ENCODE results near the gene FN1.

FN1 gene

DNA sequence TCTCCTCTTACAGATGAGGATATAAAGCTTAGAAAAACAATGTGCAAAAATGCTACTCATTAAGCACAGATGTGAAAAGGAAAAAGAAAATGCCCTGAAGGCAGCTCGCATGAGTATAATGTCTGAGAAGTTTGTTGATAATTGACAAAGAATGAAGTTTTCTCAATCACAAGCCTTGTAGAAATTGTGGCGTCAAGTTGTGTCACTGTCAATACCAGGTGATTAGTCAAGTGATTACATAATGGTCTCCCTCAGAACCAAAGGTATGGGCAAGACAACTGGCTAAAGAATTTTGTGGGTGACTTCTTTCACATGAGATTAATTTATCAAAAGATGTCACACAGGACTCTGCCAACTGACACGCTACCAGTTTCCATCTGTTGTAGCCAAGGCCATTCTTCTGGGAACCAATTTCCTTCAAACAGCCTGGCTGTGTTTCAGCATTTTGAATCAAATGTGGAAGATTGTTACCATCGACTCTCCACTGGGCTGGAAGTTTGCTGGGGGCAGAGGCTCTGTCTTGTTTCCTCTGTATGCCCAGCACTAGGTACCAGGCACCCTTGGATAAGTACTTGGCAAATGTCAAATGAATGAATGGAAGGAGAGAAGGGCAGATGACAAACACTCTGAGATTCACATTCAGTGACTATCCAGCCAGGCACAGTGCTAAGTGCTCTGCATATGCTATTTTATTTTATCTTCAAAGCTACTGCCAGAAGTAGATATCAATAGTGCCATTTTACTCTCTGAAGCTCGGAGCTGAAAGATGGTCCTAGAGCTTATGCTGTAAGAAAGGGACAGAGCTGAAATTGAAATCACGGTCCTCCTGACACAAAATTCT, 5.9 kb upstream of the FN1 start:
- DNase-seq (ENCODE audit: low spot score) = no peak

DNA sequence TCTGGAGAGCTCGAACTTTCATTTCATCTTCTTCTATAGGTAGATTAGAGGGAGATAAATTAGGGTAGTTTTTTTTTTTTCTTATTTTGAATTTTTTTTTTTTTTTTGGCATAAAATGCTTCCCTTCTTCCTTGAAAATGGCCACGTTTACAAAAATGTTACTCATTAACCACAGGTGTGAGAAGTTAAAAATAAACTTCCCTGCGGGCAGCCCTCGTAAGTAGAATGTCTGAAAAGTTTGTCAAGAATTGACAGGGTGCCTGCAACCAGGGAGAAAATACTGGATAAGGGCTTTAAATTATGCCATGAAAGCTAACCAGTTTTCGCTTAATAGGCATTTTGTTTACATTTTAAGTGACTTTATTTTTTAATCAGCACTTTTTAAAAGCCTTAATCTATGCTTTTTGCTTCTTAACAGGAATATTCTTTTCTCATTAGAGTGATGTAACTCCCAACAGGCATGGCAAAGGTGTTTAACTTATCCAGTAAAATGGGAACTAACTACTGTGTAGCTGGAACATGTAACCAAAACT, 4.2 kb upstream of the FN1 start:
- DNase-seq (ENCODE audit: low spot score) = no peak

DNA sequence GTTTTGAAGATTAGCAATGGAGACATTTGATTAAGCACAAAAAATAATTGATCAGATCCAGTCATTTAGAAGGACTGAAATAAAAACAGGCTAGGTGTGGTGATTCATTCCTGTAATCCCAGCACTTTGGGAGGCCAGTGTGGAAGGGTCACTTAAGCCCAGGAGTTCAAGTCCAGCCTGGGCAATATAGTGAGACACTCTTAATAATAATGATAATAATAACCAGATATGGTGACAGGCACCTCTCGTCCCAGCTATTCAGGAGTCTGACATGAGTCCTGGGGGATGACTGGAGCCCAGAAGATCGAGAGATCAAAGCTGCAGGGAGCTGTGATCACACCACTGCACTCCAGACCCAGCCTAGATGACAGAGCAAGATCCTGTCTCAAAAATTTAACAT, 3.5 kb upstream of the FN1 start:
- no peak for DNase-seq (ENCODE audit: low spot score)

DNA sequence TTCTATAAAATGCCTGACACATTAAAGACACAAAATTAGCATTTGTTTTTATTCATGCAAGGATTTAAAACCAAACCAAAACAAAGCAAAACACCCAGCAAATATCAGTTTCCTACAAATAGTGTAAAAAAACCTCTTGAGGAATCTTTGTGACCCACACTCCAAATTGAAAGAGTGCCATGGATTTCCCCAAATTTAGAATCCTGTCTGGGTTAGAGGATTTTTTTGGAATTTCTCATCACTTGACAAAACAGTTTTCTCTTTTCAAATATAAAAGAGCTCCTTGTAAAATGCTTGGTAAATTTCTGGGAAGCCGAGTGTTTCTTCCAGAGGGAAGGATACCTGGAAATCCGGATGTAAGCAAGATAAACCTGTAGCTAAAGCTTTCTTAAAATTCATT, 1.7 kb upstream of the FN1 start:
- DNase-seq (ENCODE audit: low spot score) = no peak

DNA sequence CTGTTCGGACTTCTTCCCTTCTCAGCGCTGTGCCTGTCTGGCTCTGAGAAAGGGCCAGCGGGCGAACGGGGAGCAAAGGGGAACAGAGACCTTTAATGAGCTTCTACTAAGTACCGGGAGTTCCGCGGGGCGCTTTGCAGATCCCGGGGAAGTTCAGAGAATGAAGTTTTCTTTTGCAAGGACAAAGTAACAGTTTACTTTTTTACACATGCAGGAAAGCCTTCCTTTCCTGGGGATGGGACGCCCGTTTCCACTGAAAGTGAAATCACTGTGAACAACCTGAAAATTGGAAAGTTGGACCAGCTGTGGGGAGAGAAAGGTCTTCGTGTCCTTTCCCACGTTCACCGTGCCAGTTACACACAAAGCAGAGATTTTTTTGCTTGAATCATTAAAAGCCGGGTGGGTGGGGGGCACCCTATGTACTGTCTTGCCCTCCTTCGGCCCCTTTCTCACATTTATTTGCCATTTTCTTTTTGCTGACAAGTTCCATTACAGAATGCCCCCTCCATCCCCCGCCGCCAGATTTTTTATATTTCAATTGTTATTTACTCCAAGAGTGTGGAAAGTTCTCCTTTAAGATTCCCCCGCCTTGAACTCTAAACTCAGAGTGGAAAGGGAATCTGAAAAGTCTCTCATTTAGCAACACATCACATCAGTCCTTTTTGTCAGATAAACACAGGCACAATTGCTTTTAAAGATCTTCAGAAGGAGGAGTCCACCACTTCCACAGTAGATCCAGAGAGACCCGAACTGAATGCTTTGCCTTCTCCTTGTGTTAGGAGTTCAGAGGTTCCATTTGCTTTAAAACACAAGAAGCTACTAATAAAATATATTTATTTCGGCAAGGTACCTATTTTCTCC, 1.1 kb upstream of the FN1 start:
- DNase-seq (ENCODE audit: low spot score) = peak; percentile 37

GRCh38 chr2:215435280-215435869, 493 bp downstream of the FN1 start:
- DNase-seq (ENCODE audit: low spot score) = peak; percentile 40

DNA sequence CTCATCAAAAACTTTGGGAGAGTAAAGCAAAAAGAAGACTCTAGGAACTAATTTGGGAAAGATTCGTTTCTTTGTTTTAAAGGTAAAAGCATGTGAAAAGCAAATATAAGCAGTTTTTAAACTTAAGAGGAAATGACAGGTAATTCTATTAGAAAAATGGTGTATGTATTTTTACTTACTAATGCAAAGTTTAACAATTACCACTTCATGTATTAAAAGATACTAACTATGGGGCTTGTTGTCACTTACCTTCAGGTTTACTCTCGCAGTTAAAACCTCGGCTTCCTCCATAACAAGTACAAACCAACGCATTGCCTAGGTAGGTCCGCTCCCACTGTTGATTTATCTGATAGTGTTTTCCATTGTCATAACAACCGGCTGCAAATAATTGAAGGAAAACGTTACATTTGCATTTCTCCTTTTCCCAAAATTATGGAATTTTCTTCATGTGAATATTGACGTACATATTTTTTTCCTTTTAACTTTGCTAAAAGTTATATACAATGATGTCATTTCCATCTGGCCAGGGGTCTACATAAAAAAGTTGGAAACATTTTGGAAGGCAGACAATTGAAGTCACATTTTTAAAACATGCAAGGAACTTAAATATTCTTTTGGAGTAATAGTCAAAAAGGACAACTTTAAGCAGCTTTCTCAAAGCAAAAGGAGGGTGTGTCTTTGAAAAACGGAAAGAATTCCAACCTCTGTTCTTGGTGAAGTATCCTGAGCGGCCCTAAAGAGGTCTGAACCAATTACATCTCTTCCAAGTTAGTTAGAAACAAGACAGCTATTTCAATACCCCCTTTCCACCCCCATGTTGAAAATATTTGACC, 1.2 kb downstream of the FN1 start:
- DNase-seq (ENCODE audit: low spot score) = peak; percentile 27

DNA sequence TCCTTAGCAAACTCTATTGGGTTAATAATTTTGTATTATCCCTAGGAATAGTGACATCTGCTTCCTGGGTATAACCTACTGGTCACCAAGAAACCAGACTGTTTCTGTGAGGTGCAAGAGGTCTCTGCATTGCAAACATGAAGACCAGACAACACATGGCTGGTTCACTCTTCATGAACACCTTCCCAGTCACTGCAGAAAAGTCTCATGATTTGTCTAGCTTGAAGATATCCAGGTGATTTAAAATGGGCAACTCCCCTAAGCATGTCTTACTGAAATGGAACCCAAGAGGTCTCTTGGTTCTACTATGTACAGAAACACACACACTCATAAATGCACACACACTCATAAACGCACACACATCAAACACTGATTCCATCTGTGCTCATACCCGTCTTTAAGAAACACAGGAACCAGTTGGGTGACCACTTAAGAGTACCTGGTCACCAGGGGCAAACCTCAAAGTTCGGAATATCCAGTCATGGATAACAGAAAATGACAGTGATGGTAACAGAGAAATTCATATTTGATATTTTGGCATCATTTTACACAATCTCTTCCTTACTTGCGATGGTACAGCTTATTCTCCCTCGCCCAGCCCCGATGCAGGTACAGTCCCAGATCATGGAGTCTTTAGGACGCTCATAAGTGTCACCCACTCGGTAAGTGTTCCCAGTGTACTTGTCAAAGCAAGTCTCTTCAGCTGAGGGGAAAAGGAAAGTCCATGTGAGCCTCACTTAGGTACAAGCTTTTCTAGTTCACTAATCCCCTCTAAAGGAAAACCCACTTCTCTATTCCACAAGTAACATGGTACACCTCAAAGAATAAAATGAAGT, 2.9 kb downstream of the FN1 start:
- no peak for DNase-seq (ENCODE audit: low spot score)

GRCh38 chr2:215431778-215432758, 3.8 kb downstream of the FN1 start:
- no peak for DNase-seq (ENCODE audit: low spot score)

DNA sequence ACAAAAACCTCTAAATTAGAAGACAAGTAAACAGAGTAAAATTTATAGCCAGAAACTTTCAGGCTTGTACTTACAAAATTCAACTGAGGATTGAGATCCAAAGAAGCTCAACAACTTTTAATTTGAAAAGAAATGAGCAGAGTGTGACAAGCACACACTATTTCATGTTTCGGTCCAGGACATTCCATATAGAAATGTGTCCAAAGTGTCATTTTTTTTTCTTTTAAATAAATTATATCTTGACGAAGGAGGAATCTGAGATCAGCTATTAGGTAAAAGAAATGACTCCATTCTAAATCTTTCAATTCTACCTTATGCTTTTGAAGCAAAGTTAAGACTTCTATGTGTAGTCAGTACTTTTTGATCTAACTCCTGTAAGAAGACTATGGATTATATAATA, 4.6 kb downstream of the FN1 start:
- no peak for DNase-seq (ENCODE audit: low spot score)

GRCh38 chr2:215430528-215431187, 5.2 kb downstream of the FN1 start:
- no peak for DNase-seq (ENCODE audit: low spot score)

- DNase-seq (ENCODE audit: low spot score) = no peak
Observed at GRCh38 chr2:215429424-215429823, 6.4 kb downstream of the FN1 start.

GRCh38 chr2:215428060-215428910, 7.6 kb downstream of the FN1 start:
- DNase-seq (ENCODE audit: low spot score) = no peak

GRCh38 chr2:215427585-215427984, 8.3 kb downstream of the FN1 start:
- DNase-seq (ENCODE audit: low spot score) = no peak

GRCh38 chr2:215425021-215425782, 10.7 kb downstream of the FN1 start:
- no peak for DNase-seq (ENCODE audit: low spot score)

GRCh38 chr2:215423928-215424540, 11.8 kb downstream of the FN1 start:
- no peak for DNase-seq (ENCODE audit: low spot score)

- DNase-seq (ENCODE audit: low spot score) = no peak
Observed at GRCh38 chr2:215423234-215423633, 12.6 kb downstream of the FN1 start.

Data from kidney capillary endothelial cell (primary cell).